H1 (cell line): Measurements from ENCODE around the gene CLDN9. TPM values are rescaled to one million over a fixed set of nuclear protein-coding genes. Genes with fewer than 3 reads are reported as not detected.

Experiments used
- NANOG ChIP-seq: IDR thresholded peaks from 2 replicates; pipeline ENCODE4 v1.6.1; 2011; ENCODE audit warnings: low read length, low read depth, mild to moderate bottlenecking, inconsistent platforms; ENCODE audit not compliant: insufficient read depth, poor library complexity, severe bottlenecking
- SP1 ChIP-seq: IDR thresholded peaks from 2 replicates; pipeline ENCODE4 v1.6.1; 2011; ENCODE audit warnings: low read depth, low read length
- polyA plus RNA-seq, 7 experiments: library from polyadenylated mRNA; depleted of rRNA in 3 of 7; stranded (reverse) in 5 of 7; unstranded in 2 of 7; fragments of >200 nt in 5 of 7; fragments of 200-250 nt in 2 of 7; gene quantifications; 1 replicate in 5 of 7; 2 replicates in 1 of 7; 4 replicates in 1 of 7; pipeline versions ENCODE4 v1.2.1 to v1.2.3, GENCODE V29; 2011 to 2013; ENCODE audit warnings: missing spikeins in 2 of 7, mixed read lengths in 2 of 7
- total RNA-seq: library from RNA; stranded (reverse); fragmentation: NEBNext Ultra II Directional; extraction: Animal tissue kit (Norgen Biotek cat#: 25700); gene quantifications from 2 replicates; pipeline ENCODE4 v1.2.1, GENCODE V29; 2021

CLDN9 gene
- total and polyA plus RNA-seq, 2 of the 8 experiments (the other 6 are each of a cell fraction or from before 2014, with no cell fraction given): 0.60 to 0.89 TPM

DNA sequence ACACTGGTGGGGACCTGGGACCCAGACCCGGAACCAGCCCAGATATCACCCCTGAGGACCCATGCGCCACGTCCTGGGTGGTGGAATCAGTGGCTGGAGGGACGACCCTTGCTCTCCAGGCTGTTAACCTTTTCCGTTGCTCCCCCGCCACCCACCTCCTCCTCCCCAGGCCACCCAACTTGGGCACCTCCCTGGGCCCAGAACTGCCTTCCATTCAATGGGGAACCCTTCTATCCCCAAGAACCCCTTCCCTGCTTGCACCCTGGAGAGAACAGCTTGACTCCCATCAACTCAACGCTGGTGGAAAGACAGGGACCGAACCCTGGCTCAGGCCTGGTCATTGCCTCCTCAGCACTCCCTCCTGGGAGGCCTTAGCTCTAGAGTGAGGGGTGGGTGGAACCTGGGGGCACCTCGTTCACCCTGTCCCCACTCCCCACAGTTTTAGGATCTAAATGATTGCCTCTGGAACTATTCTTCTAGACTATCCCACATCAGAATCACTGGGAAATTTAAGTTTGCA lies 47.1 kb downstream of the CLDN9 start (continued):
- TF ChIP-seq NANOG: no peak
- TF ChIP-seq SP1: no peak
